SK-N-SH treated with all-trans-retinoic acid at 6 μM for 48 hours (cell line): ENCODE measurements around the gene ZMIZ1.

Source experiments
- ATAC-seq: fragments of 200-7000 bp; cut with Tn5 transposase; 3 replicates; pipeline ENCODE4 v1.9.1; 2020; ENCODE audit warnings: mild to moderate bottlenecking, moderate library complexity
- BACH2 ChIP-seq: fragments of 250-450 bp; sonication (Bioruptor Pico); IDR thresholded peaks from 2 replicates; pipeline ENCODE4 v1.9.0; 2021; ENCODE audit warnings: mild to moderate bottlenecking, borderline replicate concordance
- CREB5 ChIP-seq: fragments of 250-450 bp; sonication (Bioruptor Pico); IDR thresholded peaks from 2 replicates; pipeline ENCODE4 v1.5.1; 2020; ENCODE audit warnings: low read depth, mild to moderate bottlenecking, moderate library complexity
- CSDC2 ChIP-seq: fragments of 250-450 bp; sonication (Bioruptor Pico); IDR thresholded peaks from 2 replicates; pipeline ENCODE4 v1.5.0; 2020; ENCODE audit warnings: mild to moderate bottlenecking, moderate library complexity
- CSRNP3 ChIP-seq: fragments of 250-450 bp; sonication (Bioruptor Pico); IDR thresholded peaks from 2 replicates; pipeline ENCODE4 v1.5.1; 2021; ENCODE audit warnings: mild to moderate bottlenecking, moderate library complexity
- ESRRG ChIP-seq: fragments of 250-450 bp; sonication (Bioruptor Pico); IDR thresholded peaks from 2 replicates; pipeline ENCODE4 v1.6.1; 2021; ENCODE audit warnings: mild to moderate bottlenecking
- GLIS3 ChIP-seq: fragments of 250-450 bp; sonication (Bioruptor Pico); IDR thresholded peaks from 2 replicates; pipeline ENCODE4 v1.5.0; 2020; ENCODE audit warnings: mild to moderate bottlenecking, moderate library complexity
- ISL1 ChIP-seq: fragments of 250-450 bp; sonication (Bioruptor Pico); IDR thresholded peaks from 2 replicates; pipeline ENCODE4 v2.1.2; 2022; ENCODE audit warnings: mild to moderate bottlenecking, moderate library complexity
- OSR1 ChIP-seq: fragments of 250-450 bp; sonication (Bioruptor Pico); IDR thresholded peaks from 2 replicates; pipeline ENCODE4 v1.8.0; 2022; ENCODE audit warnings: moderate library complexity, mild to moderate bottlenecking, inconsistent platforms
- PATZ1 ChIP-seq: fragments of 250-450 bp; sonication (Bioruptor Pico); IDR thresholded peaks from 2 replicates; pipeline ENCODE4 v1.8.0; 2020; ENCODE audit warnings: mild to moderate bottlenecking, moderate library complexity, borderline replicate concordance
- POU6F1 ChIP-seq: fragments of 250-450 bp; sonication (Bioruptor Pico); IDR thresholded peaks from 2 replicates; pipeline ENCODE4 v1.8.0; 2021; ENCODE audit warnings: low read depth, mild to moderate bottlenecking, moderate library complexity, borderline replicate concordance
- PPARA ChIP-seq: fragments of 250-450 bp; sonication (Bioruptor Pico); IDR thresholded peaks from 2 replicates; pipeline ENCODE4 v1.5.0; 2020; ENCODE audit warnings: mild to moderate bottlenecking, borderline replicate concordance
- SNAI2 ChIP-seq: fragments of 250-450 bp; sonication (Bioruptor Pico); IDR thresholded peaks from 2 replicates; pipeline ENCODE4 v1.5.0; 2020; ENCODE audit warnings: mild to moderate bottlenecking, moderate library complexity
- TCF4 ChIP-seq: fragments of 250-450 bp; sonication (Bioruptor Pico); IDR thresholded peaks from 2 replicates; pipeline ENCODE4 v1.8.0; 2021; ENCODE audit warnings: mild to moderate bottlenecking, moderate library complexity, borderline replicate concordance
- TOX ChIP-seq: fragments of 250-450 bp; sonication (Bioruptor Pico); IDR thresholded peaks from 2 replicates; pipeline ENCODE4 v1.8.0; 2021; ENCODE audit warnings: mild to moderate bottlenecking, moderate library complexity, borderline replicate concordance
- TSHZ2 ChIP-seq: fragments of 250-450 bp; sonication (Bioruptor Pico); IDR thresholded peaks from 2 replicates; pipeline ENCODE4 v1.5.0; 2020; ENCODE audit warnings: mild to moderate bottlenecking, moderate library complexity
- ZC3H10 ChIP-seq: fragments of 250-450 bp; sonication (Bioruptor Pico); IDR thresholded peaks from 2 replicates; pipeline ENCODE4 v1.5.1; 2021; ENCODE audit warnings: mild to moderate bottlenecking, moderate library complexity
- ZFP30 ChIP-seq: fragments of 450-650 bp; formaldehyde crosslinking; IDR thresholded peaks from 2 replicates; pipeline ENCODE4 v1.5.0; 2022; ENCODE audit warnings: mild to moderate bottlenecking, moderate library complexity
- ZNF565 ChIP-seq: fragments of 450-650 bp; formaldehyde crosslinking; conservative IDR thresholded peaks from 2 replicates; pipeline ENCODE4 v1.5.0; 2020; ENCODE audit warnings: low read depth, mild to moderate bottlenecking, moderate library complexity
- ZNF70 ChIP-seq: fragments of 450-650 bp; formaldehyde crosslinking; IDR thresholded peaks from 2 replicates; pipeline ENCODE4 v1.5.0; 2020; ENCODE audit warnings: mild to moderate bottlenecking, moderate library complexity

Gene ZMIZ1

GRCh38 chr10:79093658-79094411 lies 25.1 kb downstream of the ZMIZ1 start (continued):
- no peak for TF ChIP-seq CSRNP3 (CRISPR knock-in tag)
- TF ChIP-seq, all 23 proteins: peak for 0

- TF ChIP-seq ZC3H10 (CRISPR knock-in tag) (no peak), CSDC2 (no peak), ZNF565 (no peak), ZFP30 (CRISPR knock-in tag) (no peak), PATZ1 (CRISPR knock-in tag) (no peak), ZNF70 (CRISPR knock-in tag) (no peak), ISL1 (no peak), ESRRG (CRISPR knock-in tag) (no peak)
- TF ChIP-seq, all 23 proteins: peak for 0
- ATAC-seq: no peak
Measured at GRCh38 chr10:79094412-79095175, 25.8 kb downstream of the ZMIZ1 start.

- no peak for TF ChIP-seq CSRNP3 (CRISPR knock-in tag)
- TF ChIP-seq ZNF70 (CRISPR knock-in tag): no peak
- TF ChIP-seq BACH2 (CRISPR knock-in tag): no peak
- no peak for TF ChIP-seq OSR1 (CRISPR knock-in tag)
- TF ChIP-seq POU6F1: no peak
- no peak for TF ChIP-seq GLIS3 (CRISPR knock-in tag)
- TF ChIP-seq CREB5 (CRISPR knock-in tag): no peak
- TF ChIP-seq PPARA (CRISPR knock-in tag): no peak
- no peak for TF ChIP-seq CSDC2
- TF ChIP-seq TOX (CRISPR knock-in tag): no peak
- TF ChIP-seq PATZ1 (CRISPR knock-in tag): no peak
- TF ChIP-seq ZNF565: no peak
- no peak for ATAC-seq
Measured at GRCh38 chr10:79095316-79095715, 26.6 kb downstream of the ZMIZ1 start.

- TF ChIP-seq SNAI2: no peak
- no peak for TF ChIP-seq ZNF565
- TF ChIP-seq ZC3H10 (CRISPR knock-in tag): no peak
- TF ChIP-seq TSHZ2 (CRISPR knock-in tag): no peak
- no peak for TF ChIP-seq ESRRG (CRISPR knock-in tag)
- TF ChIP-seq PPARA (CRISPR knock-in tag): no peak
- no peak for TF ChIP-seq CSRNP3 (CRISPR knock-in tag)
- TF ChIP-seq BACH2 (CRISPR knock-in tag): no peak
- no peak for TF ChIP-seq TCF4 (CRISPR knock-in tag)
- ATAC-seq: no peak
Measured at GRCh38 chr10:79096514-79096913, 27.7 kb downstream of the ZMIZ1 start.
